Measurements from ENCODE around the gene SPACA7. TPM values are rescaled to one million over a fixed set of nuclear protein-coding genes. Genes with fewer than 3 reads are reported as not detected.
A peak's percentile ranks its signal among the peaks of the same experiment; 100 is the strongest.
"Not testable (repeated sequence)": the region's sequence is repeated elsewhere in the genome, so short reads cannot be mapped to it uniquely, and the experiment has no call there.

SPACA7 gene
- total RNA-seq, 1 donor from 2014 or later = not detected

DNA sequence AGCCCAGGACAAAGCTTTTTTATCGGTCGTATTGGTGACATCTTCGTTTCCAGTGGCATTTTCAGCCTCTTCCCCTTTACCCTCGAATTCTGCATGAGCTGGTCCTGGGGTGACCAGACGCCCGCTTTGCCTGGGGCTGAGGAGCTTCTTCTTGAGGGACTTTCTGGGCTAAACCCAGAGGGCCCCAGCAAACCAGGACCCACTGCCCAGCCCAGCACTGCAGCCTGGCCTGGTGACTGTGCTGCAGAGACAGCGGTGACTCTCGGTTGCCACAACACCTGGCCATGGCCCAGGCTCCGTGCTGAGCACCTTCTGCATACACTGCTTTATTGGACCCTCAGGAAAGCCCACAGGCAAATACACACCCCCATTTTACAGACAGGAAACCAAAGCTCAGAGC lies 21.0 kb downstream of the SPACA7 start:
- no peak for ATAC-seq
- intact Hi-C loops (cut with micrococcal nuclease) = no loop called here

DNA sequence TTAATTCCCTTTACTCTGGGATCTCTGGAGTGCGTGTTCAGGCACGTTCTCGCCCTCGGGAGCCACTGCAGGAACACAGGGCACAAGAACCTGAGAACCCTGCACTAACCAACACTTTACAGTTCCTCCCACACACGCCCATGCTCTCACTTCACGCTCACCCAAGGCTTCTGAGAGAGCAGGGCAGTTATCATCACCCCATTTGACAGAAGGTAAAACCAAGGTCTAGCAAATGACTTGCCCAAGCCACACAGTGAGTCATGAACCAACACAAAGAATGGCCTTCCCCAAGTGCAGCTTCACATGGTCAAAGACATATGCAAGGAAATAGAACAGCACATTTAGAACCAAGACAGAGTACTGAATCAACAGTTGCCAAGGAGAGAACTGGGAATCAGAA lies 22.2 kb downstream of the SPACA7 start:
- intact Hi-C loops (cut with micrococcal nuclease); ATAC-seq; DNase-seq: not testable (repeated sequence)

More for the DNA sequence above, 21.0 kb downstream of the SPACA7 start:
- no peak for DNase-seq

GRCh38 chr13:112409828-112410227 lies 33.7 kb downstream of the SPACA7 start:
- intact Hi-C loops (cut with micrococcal nuclease); DNase-seq; ATAC-seq: not testable (repeated sequence)

DNA sequence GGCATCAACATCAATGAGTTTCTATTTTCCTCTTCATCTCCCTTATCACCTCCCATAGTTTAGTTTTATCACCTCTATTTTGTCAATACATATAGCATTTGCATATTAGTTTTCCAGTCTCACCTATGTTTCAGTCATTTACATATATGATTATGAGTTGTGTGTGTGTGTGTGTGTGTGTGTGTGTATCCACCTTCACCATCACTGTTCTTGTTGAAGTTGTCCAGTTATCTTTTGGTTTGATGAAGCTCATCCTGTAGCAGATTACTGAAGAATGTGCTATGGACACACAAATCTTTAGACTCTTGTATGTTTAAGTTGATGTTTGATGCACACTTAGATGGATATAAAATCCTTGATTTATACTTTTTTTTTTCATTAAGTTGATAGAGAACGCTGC lies 40.5 kb downstream of the SPACA7 start:
- no peak for DNase-seq
- intact Hi-C loops (cut with micrococcal nuclease) = no loop called here
- no peak for ATAC-seq

GRCh38 chr13:112417079-112417478 lies 40.9 kb downstream of the SPACA7 start:
- DNase-seq (no peak), ATAC-seq (no peak)
- intact Hi-C loops (cut with micrococcal nuclease) = no loop called here

DNA sequence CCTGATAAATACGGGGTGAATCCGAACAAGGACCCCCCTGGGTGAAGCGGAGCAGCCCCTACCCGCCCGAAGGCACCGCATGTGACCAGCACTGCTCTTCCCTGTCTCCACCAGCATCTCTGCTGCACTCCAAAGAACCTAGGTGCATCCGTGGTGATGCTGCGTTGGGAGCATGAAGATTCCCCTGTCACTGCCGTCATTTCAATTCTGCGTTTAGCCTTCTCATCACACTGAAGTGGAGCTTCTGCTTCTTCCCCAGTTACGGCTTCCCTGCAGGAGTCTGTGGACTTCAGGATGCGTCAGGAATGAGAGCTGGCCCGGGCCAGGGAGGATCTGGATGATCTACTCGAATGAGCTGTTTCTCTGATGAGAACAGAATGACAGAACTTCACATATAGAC lies 47.9 kb downstream of the SPACA7 start:
- DNase-seq = no peak
- no peak for ATAC-seq
- intact Hi-C loops (cut with micrococcal nuclease) = no loop called here

DNA sequence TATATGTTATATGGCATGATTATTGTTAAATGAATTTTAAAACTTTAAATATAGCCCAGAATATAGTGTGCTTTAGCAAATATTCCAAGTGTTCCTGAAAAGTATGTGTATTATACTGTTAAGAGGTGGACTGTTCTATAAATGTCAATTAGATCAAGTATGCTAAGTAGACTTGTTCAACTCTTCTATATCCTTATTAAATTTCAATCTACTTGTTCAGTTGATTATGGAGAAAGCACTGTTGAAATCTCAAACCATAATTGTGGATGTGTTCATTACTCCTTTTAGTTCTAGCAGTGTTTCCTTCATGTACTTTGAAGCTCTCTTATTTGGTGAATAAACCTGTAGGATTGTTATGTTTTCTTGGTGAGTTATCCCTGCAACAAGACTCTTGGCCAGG lies 52.5 kb downstream of the SPACA7 start:
- intact Hi-C loops (cut with micrococcal nuclease) = no loop called here
- no peak for DNase-seq
- no peak for ATAC-seq

GRCh38 chr13:112431734-112432133 lies 55.6 kb downstream of the SPACA7 start:
- ATAC-seq = no peak
- intact Hi-C loops (cut with micrococcal nuclease) = no loop called here
- no peak for DNase-seq

DNA sequence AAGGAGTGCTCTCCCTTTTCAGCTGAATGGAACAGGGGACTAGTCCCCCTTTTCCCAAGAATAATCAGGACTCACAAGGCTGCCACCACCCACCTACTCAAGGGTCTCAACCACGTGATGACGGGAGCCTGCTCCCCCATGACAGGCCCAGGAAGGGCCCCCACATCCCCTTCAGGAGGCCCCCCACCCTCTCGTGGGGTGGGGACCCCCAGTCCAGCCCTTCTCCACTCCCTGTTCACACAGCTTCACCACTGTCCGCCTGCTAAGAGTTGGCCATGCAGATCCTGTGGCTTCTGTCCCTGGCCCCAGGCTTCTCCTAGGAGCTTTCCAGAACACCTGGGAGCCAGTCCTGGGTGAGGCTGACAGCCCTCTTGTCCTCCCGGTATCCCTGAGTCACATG lies 56.6 kb downstream of the SPACA7 start:
- ATAC-seq; intact Hi-C loops (cut with micrococcal nuclease); DNase-seq: not testable (repeated sequence)

GRCh38 chr13:112433517-112433916 lies 57.4 kb downstream of the SPACA7 start:
- ATAC-seq; intact Hi-C loops (cut with micrococcal nuclease); DNase-seq: not testable (repeated sequence)

DNA sequence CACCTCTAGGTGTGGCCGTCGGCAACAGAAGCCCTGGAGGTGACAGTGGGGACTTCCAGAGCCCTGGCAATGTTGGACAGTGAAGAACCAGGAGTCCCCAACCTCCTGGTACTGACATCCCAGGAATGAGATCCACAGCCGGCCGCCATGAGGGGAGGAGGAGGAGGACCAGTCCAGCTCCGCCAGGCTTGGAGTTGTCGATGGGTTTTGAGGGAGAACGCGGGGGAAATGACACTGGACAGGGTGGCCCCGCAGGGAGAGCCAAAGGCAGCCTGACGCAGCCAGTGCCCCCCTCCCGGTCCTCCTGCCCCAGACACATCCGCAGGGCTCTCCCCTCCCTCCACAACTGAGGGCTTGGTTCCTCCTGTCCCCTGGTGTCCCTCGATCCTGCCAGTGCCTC lies 57.9 kb downstream of the SPACA7 start:
- ATAC-seq (no peak), DNase-seq (no peak)
- intact Hi-C loops (cut with micrococcal nuclease) = no loop called here

DNA sequence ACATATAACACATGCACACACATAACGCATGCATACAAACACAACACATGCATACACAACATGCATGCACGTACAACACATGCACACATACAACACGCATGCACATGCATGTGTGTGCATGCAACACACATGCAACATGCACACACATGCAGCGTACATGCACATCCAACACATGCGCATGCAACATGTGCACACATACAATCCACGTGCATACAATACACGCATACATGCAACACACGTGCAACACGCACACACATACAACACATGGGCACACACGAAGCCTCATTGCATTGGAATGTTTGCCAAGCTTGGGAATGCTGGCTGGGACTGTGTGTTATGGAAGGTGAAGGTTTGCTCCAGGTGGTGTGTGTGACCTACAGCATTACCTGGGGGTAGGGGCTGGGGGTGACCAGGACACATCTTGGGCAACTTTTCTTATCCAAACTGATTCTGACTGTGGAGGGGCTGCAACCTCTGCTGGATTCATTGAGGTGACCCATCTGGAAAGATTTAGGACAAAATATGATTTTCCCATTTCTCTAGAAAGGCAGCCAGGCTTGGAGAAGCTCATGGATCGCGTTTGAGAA lies 58.9 kb downstream of the SPACA7 start:
- intact Hi-C loops (cut with micrococcal nuclease) = no loop called here
- ATAC-seq = no peak
- no peak for DNase-seq

DNA sequence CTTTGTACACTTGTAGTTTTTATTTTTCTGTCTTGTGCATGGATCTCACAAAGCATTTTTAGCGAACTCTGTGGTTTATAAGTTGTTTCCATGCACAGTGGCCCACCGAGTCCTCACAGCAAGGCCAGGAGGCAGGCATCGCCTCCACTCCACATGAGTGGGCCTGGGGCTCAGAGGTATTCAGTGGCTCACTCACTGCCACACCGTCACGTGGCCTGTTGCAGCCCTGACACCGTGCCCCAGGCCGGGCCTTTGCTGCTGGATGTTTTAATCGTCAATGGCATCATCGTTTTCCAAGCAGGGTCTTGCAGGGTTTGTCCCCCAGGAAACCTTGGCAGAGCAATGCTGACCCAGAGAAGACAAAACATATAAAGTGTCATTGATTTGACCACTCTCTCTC lies 59.8 kb downstream of the SPACA7 start:
- intact Hi-C loops (cut with micrococcal nuclease) = no loop called here
- no peak for ATAC-seq

DNA sequence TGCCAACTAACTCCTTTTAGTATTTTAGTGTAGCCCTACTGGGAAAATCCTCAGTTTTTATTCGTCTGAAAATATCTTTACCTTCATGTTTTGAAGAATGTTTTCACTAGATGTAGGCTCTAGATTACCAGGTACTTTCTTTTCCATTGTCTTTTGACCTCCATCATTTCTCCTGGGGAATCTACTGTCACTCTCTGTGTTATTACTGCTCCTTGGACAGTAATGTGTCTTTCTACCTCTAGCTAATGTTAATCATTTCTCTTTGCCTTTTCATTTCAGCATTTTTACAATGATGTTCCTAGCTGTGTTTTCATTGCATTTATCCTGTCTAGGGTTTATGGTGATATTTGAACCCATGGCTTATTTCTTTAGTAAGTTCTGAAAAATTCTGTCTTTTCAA lies 61.9 kb downstream of the SPACA7 start:
- ATAC-seq = no peak
- no peak for DNase-seq
- intact Hi-C loops (cut with micrococcal nuclease) = no loop called here

More for the DNA sequence above, 59.8 kb downstream of the SPACA7 start:
- no peak for DNase-seq

DNA sequence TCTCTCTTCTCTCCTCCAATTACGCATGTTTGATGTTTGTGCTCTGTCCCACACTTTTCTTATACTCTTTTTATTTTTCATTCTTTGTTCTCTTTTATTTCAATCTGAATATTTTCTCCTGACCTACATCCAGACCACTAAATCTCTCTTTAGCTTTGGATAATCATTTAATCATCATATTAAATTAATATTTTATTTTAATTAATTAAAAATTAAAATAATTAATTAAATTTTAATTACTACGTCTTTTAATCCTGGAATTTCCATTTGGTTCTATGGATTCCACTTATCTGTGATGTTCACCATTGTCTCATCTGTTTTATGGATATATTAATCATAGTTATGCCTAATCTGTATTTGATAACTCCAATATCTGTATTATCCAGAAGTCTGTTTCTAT lies 62.4 kb downstream of the SPACA7 start:
- ATAC-seq (no peak), DNase-seq (no peak)
- intact Hi-C loops (cut with micrococcal nuclease) = no loop called here

DNA sequence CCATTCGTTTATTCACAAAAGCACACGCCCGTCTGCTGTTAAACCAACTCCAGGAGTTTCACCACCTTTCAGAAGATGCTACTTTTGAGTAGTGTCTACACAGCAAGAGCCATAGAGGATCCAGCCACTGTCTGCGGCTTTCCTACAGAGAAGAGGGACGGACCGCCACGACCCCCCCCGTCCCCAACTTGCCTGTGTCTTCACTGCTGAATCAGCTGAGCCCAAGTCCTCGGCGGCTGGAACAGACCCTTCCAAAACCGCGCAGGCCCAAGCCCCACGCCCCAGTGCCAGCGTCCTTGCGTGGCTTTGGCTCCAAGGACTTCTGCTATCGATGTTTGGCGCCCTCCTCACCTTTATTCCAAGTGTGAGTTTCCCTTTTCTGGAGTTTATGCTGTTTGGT lies 65.1 kb downstream of the SPACA7 start:
- intact Hi-C loops (cut with micrococcal nuclease) = loop anchor here (10.0 kb wide), 1 partner anchor 966 kb away; no protein-coding TSS in a partner anchor
- ATAC-seq (no peak), DNase-seq (no peak)

- no peak for DNase-seq
- intact Hi-C loops (cut with micrococcal nuclease) = loop anchor here (10.0 kb wide), 1 partner anchor 967 kb away; no protein-coding TSS in a partner anchor
- no peak for ATAC-seq
Measured at GRCh38 chr13:112441779-112442310, 65.7 kb downstream of the SPACA7 start.

DNA sequence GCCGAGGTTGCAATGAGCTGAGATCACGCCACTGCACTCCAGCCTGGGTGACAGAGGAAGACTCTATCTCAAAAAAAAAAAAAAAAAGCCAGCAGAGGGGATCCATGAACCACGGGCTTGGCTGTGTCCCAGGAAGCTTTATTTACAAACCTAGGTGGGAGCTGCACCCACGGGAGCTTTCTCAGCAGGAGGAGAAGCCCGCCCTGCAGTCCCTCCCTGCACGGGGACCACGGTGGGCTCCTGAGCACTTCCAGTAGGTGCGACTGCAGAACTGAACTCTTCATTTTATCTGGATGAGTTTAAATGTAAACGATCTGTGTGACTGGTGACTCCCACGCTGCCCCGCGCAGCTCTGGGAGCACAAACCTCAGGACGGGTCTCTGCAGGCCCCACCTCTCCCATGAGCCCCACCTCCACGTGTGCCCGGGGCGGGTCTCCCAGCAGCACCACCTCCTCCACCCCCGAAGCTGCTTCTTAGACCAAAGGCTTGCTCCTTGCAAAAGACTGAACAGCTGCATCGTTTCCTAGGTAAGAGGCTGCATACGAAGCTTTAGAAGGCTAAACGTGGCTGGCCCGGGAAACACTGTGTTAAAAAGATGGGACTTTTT lies 66.4 kb downstream of the SPACA7 start:
- intact Hi-C loops (cut with micrococcal nuclease) = loop anchor here (10.0 kb wide), 1 partner anchor 968 kb away; no protein-coding TSS in a partner anchor
- ATAC-seq (no peak), DNase-seq (no peak)

DNA sequence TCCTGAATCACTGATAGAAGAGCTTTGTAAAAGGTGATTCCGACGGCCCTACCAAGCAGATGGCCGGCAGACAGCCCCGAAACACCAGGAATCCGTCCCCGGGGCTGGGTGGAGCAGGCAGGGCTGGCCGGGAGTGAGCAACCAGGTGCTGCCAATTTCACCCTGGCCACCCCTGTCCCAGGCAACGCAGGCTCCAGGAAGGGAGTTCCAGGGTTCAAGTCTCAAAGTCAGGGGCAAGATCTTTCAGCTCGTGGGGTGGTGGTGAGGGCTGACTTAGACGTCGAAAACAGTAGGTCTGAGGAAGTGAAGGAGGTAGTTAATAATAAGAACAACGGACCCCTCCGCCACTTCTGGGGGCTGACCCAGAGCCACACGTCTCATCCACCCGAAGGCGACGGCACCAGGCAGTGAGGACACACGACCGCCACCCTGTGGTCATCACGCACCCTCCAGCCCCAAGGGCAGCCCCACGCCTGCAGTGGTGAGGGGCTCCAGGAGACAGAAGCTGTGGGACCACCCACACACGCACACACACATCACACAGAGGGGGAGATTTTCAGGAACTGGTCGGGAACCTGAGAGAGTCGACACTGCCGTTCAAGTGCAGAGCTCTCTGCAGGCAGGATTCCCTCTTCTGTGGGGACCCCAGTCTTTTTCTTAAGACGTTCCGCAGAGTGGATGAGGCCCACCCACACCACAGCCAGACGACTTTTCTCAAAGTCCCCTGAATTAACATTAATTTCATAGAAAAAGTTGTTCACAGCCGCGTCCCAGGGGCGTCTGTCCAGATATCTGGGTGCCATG lies 67.2 kb downstream of the SPACA7 start:
- ATAC-seq = peak; percentile 62
- DNase-seq = no peak
- intact Hi-C loops (cut with micrococcal nuclease) = loop anchor here (10.0 kb wide), 1 partner anchor 969 kb away; no protein-coding TSS in a partner anchor

DNA sequence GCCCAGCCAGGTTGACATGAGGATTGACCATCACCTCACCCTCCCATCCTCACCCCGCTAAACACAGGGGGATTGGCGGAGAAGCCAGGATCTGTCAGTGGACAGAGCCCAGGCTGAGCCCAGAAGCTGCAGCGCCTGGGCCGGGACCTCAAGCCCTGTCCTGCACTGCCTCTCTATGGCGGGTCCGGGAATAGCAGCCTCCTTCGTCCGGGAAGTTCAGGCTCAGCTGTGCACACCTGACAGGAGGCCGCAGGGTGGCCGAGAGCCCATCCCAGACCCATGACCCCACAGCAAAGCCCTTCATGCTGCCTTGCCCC lies 67.8 kb downstream of the SPACA7 start:
- intact Hi-C loops (cut with micrococcal nuclease) = loop anchor here (10.0 kb wide), 1 partner anchor 969 kb away; no protein-coding TSS in a partner anchor
- DNase-seq (peak; percentile 72), ATAC-seq (peak; percentile 89)

Data from left ventricle myocardium superior (tissue), 1 donor.